ENCODE data around the gene STARD3.

- TF ChIP-seq POLR2A (IDR thresholded peaks at IDR 0.05) (no peak), CTCF (IDR thresholded peaks at IDR 0.05) (no peak)
Measured at GRCh38 chr17:39679521-39680192, 42.7 kb downstream of the STARD3 start.

Measured in right lobe of liver (tissue), 4 donors.